ENCODE results near the gene TIGD6. TPM values are rescaled to one million over a fixed set of nuclear protein-coding genes. Genes with fewer than 3 reads are reported as not detected.

Gene TIGD6
- total RNA-seq, 6 experiments from 2014 or later: 1.5 to 2.8 (median 2.2) TPM

DNA sequence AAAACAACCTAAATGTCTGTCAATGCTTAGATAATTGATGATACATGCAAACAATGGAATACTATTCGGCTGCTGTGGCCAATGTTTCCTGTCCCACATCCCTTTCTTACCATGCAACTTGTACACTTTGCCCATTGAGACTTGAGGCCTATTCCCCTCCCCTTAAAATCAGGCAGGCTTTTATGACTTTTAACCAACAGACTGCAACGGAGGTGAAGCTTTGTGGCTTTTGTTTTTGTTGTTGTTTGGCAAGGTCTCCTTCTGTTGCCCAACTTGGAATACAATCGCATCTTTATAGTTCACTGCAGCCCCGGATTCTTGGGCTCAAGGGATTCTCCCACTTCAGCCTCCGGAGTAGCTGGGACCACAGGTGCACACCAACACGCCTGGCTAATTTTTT is 45.7 kb downstream of the TIGD6 start:
- Histone ChIP-seq H3K4me3 (no peak overlapping the region), H3K9me3 (no peaks in the 10 kb centered on the region), H3K4me1 (peaks cover 0 to 4% (median 0%) of the 10 kb centered on the region in 4 donors), H3K27me3 (no peaks in the 10 kb centered on the region), H3K36me3 (no peaks in the 10 kb centered on the region), H3K27ac (no peak overlapping the region)
- intact Hi-C loops (cut with DNase I): no loop called here
- 81% methylated on average over 5 of the region's 6 CpGs for WGBS (ENCODE audit: insufficient coverage, low coverage, low lambda C conversion rate, missing lambda C conversion rate)
- no peak for ATAC-seq
- TF ChIP-seq, protein P1, sequence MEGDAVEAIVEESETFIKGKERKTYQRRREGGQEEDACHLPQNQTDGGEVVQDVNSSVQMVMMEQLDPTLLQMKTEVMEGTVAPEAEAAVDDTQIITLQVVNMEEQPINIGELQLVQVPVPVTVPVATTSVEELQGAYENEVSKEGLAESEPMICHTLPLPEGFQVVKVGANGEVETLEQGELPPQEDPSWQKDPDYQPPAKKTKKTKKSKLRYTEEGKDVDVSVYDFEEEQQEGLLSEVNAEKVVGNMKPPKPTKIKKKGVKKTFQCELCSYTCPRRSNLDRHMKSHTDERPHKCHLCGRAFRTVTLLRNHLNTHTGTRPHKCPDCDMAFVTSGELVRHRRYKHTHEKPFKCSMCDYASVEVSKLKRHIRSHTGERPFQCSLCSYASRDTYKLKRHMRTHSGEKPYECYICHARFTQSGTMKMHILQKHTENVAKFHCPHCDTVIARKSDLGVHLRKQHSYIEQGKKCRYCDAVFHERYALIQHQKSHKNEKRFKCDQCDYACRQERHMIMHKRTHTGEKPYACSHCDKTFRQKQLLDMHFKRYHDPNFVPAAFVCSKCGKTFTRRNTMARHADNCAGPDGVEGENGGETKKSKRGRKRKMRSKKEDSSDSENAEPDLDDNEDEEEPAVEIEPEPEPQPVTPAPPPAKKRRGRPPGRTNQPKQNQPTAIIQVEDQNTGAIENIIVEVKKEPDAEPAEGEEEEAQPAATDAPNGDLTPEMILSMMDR (IDR thresholded peaks at IDR 0.05): no peak
- TF ChIP-seq POLR2A (IDR thresholded peaks at IDR 0.05): no peak
- DNase-seq: no peak

DNA sequence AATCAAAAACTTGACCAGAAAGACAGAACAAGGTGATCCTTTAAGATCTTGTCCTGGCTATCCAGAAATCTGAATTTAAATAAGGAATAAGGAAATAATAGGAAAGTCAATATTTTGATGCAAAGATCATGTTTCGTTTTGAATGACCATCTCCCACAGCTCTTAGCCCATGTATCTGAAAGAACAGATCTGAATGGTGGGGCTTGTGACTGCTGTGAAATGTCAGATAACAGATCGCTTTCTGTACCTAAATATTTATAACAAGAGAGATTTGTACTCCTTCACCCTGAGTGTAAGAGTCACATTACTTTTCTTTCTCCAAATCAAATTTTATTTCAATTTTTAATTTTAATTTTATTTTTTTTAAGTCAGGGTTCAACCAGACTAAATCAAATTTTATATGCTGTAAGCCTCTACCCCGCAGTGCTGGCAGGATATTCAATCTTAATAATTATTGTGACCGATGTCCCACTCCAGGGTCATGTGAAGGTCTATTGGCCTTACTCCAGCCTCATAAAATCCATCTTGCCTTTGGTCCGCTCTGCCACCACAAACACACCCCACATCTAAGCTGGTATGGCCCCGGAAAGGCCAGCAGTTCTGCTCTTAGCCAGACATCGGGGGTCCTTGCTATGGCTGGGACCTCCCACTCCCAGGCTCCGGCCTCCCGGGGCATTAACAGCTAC is 46.9 kb downstream of the TIGD6 start:
- Histone ChIP-seq H3K9me3 (no peaks in the 10 kb centered on the region), H3K4me3 (no peak overlapping the region), H3K4me1 (no peaks in the 10 kb centered on the region), H3K36me3 (no peaks in the 10 kb centered on the region), H3K27ac (no peak overlapping the region), H3K27me3 (no peaks in the 10 kb centered on the region)
- intact Hi-C loops (cut with DNase I): no loop called here
- ATAC-seq: no peak
- WGBS (ENCODE audit: insufficient coverage, low coverage, low lambda C conversion rate, missing lambda C conversion rate): 82% methylated on average over 5 of the region's 9 CpGs
- DNase-seq: no peak
- TF ChIP-seq, protein P1 (IDR thresholded peaks at IDR 0.05): no peak
- TF ChIP-seq POLR2A (IDR thresholded peaks at IDR 0.05): no peak

GRCh38 chr5:149951138-149951749 is 49.2 kb downstream of the TIGD6 start:
- no peaks in the 10 kb centered on the region for H3K36me3 ChIP-seq
- WGBS (ENCODE audit: insufficient coverage, low coverage, low lambda C conversion rate, missing lambda C conversion rate): 67% methylated on average over 5 of the region's 6 CpGs
- no peaks in the 10 kb centered on the region for H3K9me3 ChIP-seq
- no peak overlapping the region for H3K27ac ChIP-seq
- no peak overlapping the region for H3K4me3 ChIP-seq
- no peak for ATAC-seq
- H3K27me3 ChIP-seq: no peaks in the 10 kb centered on the region
- no peak for DNase-seq
- no peaks in the 10 kb centered on the region for H3K4me1 ChIP-seq
- intact Hi-C loops (cut with DNase I): no loop called here
- TF ChIP-seq, protein P1 (IDR thresholded peaks at IDR 0.05): no peak
- no peak for TF ChIP-seq POLR2A (IDR thresholded peaks at IDR 0.05)

GRCh38 chr5:149948993-149949392 is 51.5 kb downstream of the TIGD6 start:
- H3K27me3 ChIP-seq: no peaks in the 10 kb centered on the region
- no peaks in the 10 kb centered on the region for H3K36me3 ChIP-seq
- no peaks in the 10 kb centered on the region for H3K4me1 ChIP-seq
- no peak for ATAC-seq
- H3K9me3 ChIP-seq: no peaks in the 10 kb centered on the region
- TF ChIP-seq, protein P1 (IDR thresholded peaks at IDR 0.05): no peak
- TF ChIP-seq POLR2A (IDR thresholded peaks at IDR 0.05): no peak
- 64% methylated on average over 5 of the region's 5 CpGs for WGBS (ENCODE audit: insufficient coverage, low coverage, low lambda C conversion rate, missing lambda C conversion rate)
- intact Hi-C loops (cut with DNase I): no loop called here
- DNase-seq: no peak
- H3K27ac ChIP-seq: no peak overlapping the region
- no peak overlapping the region for H3K4me3 ChIP-seq
